Measurements from ENCODE around the gene NRG2.

NRG2 gene

GRCh38 chr5:139984816-139985215, 58.3 kb downstream of the NRG2 start:
- H3K36me3 ChIP-seq (ENCODE audit: insufficient read depth, low read length), result no peaks in the 10 kb centered on the region
- H3K4me3 ChIP-seq (ENCODE audit: low read length), result no peak overlapping the region
- H3K27me3 ChIP-seq (ENCODE audit: insufficient read depth, low read length), result no peaks in the 10 kb centered on the region; the same call in 1 of the 2 replicates
- no peaks in the 10 kb centered on the region for H3K9me3 ChIP-seq (ENCODE audit: insufficient read depth, low read depth, low read length)
- no peak overlapping the region for H3K27ac ChIP-seq (ENCODE audit: low read depth, low read length)
- H3K9ac ChIP-seq (ENCODE audit: low read depth, low read length), result no peak overlapping the region
- WGBS, result 100% methylated on average over 1 of the region's 1 CpG
- peaks cover 24% of the 10 kb centered on the region; the same call in 1 of the 2 replicates for H3K4me1 ChIP-seq (ENCODE audit: insufficient read depth, low read length)

GRCh38 chr5:139982975-139983240, 60.2 kb downstream of the NRG2 start:
- H3K9ac ChIP-seq (ENCODE audit: low read depth, low read length), result no peak overlapping the region
- H3K4me3 ChIP-seq (ENCODE audit: low read length), result no peak overlapping the region
- no peaks in the 10 kb centered on the region for H3K9me3 ChIP-seq (ENCODE audit: insufficient read depth, low read depth, low read length)
- no peaks in the 10 kb centered on the region for H3K36me3 ChIP-seq (ENCODE audit: insufficient read depth, low read length)
- no peaks in the 10 kb centered on the region; the same call in 1 of the 2 replicates for H3K27me3 ChIP-seq (ENCODE audit: insufficient read depth, low read length)
- H3K4me1 ChIP-seq (ENCODE audit: insufficient read depth, low read length), result peaks cover 24% of the 10 kb centered on the region; the same call in 1 of the 2 replicates
- no peak overlapping the region for H3K27ac ChIP-seq (ENCODE audit: low read depth, low read length)

GRCh38 chr5:139982157-139982974, 60.7 kb downstream of the NRG2 start:
- Histone ChIP-seq H3K9me3 (ENCODE audit: insufficient read depth, low read depth, low read length) (no peaks in the 10 kb centered on the region), H3K9ac (ENCODE audit: low read depth, low read length) (no peak overlapping the region), H3K27me3 (ENCODE audit: insufficient read depth, low read length) (no peaks in the 10 kb centered on the region; the same call in 1 of the 2 replicates), H3K27ac (ENCODE audit: low read depth, low read length) (no peak overlapping the region), H3K4me1 (ENCODE audit: insufficient read depth, low read length) (peaks cover 24% of the 10 kb centered on the region; the same call in 1 of the 2 replicates), H3K36me3 (ENCODE audit: insufficient read depth, low read length) (no peaks in the 10 kb centered on the region), H3K4me3 (ENCODE audit: low read length) (no peak overlapping the region)
- 75% methylated on average over 15 of the region's 15 CpGs for WGBS

GRCh38 chr5:139980765-139981164, 62.3 kb downstream of the NRG2 start:
- Histone ChIP-seq H3K4me3 (ENCODE audit: low read length) (no peak overlapping the region), H3K27me3 (ENCODE audit: insufficient read depth, low read length) (no peaks in the 10 kb centered on the region; the same call in 1 of the 2 replicates), H3K9me3 (ENCODE audit: insufficient read depth, low read depth, low read length) (no peaks in the 10 kb centered on the region), H3K36me3 (ENCODE audit: insufficient read depth, low read length) (no peaks in the 10 kb centered on the region), H3K9ac (ENCODE audit: low read depth, low read length) (no peak overlapping the region), H3K27ac (ENCODE audit: low read depth, low read length) (no peak overlapping the region), H3K4me1 (ENCODE audit: insufficient read depth, low read length) (peaks cover 21% of the 10 kb centered on the region; the same call in 1 of the 2 replicates)
- 77% methylated on average over 3 of the region's 3 CpGs for WGBS

- no peak overlapping the region for H3K27ac ChIP-seq (ENCODE audit: low read depth, low read length)
- H3K4me3 ChIP-seq (ENCODE audit: low read length), result no peak overlapping the region
- no peaks in the 10 kb centered on the region for H3K9me3 ChIP-seq (ENCODE audit: insufficient read depth, low read depth, low read length)
- no peaks in the 10 kb centered on the region for H3K36me3 ChIP-seq (ENCODE audit: insufficient read depth, low read length)
- H3K9ac ChIP-seq (ENCODE audit: low read depth, low read length), result no peak overlapping the region
- no peaks in the 10 kb centered on the region; the same call in 1 of the 2 replicates for H3K27me3 ChIP-seq (ENCODE audit: insufficient read depth, low read length)
- 86% methylated on average over 2 of the region's 2 CpGs for WGBS
- H3K4me1 ChIP-seq (ENCODE audit: insufficient read depth, low read length), result peaks cover 17% of the 10 kb centered on the region; the same call in 1 of the 2 replicates
Measured at GRCh38 chr5:139979943-139980342, 63.2 kb downstream of the NRG2 start.

GRCh38 chr5:139979518-139979917, 63.6 kb downstream of the NRG2 start:
- H3K9ac ChIP-seq (ENCODE audit: low read depth, low read length), result no peak overlapping the region
- H3K27me3 ChIP-seq (ENCODE audit: insufficient read depth, low read length), result no peaks in the 10 kb centered on the region; the same call in 1 of the 2 replicates
- H3K36me3 ChIP-seq (ENCODE audit: insufficient read depth, low read length), result no peaks in the 10 kb centered on the region
- no peak overlapping the region for H3K4me3 ChIP-seq (ENCODE audit: low read length)
- H3K4me1 ChIP-seq (ENCODE audit: insufficient read depth, low read length), result peaks cover 17% of the 10 kb centered on the region; the same call in 1 of the 2 replicates
- no peaks in the 10 kb centered on the region for H3K9me3 ChIP-seq (ENCODE audit: insufficient read depth, low read depth, low read length)
- no peak overlapping the region for H3K27ac ChIP-seq (ENCODE audit: low read depth, low read length)
- WGBS, result 92% methylated on average over 3 of the region's 3 CpGs

- no peak overlapping the region for H3K27ac ChIP-seq (ENCODE audit: low read depth, low read length)
- H3K9me3 ChIP-seq (ENCODE audit: insufficient read depth, low read depth, low read length), result no peaks in the 10 kb centered on the region
- H3K27me3 ChIP-seq (ENCODE audit: insufficient read depth, low read length), result no peaks in the 10 kb centered on the region; the same call in 1 of the 2 replicates
- 80% methylated on average over 1 of the region's 1 CpG for WGBS
- H3K4me1 ChIP-seq (ENCODE audit: insufficient read depth, low read length), result no peaks in the 10 kb centered on the region
- no peak overlapping the region for H3K9ac ChIP-seq (ENCODE audit: low read depth, low read length)
- no peak overlapping the region for H3K4me3 ChIP-seq (ENCODE audit: low read length)
- no peaks in the 10 kb centered on the region for H3K36me3 ChIP-seq (ENCODE audit: insufficient read depth, low read length)
Measured at GRCh38 chr5:139976703-139977102, 66.4 kb downstream of the NRG2 start.

- Histone ChIP-seq H3K27ac (ENCODE audit: low read depth, low read length) (no peak overlapping the region), H3K9me3 (ENCODE audit: insufficient read depth, low read depth, low read length) (no peaks in the 10 kb centered on the region), H3K27me3 (ENCODE audit: insufficient read depth, low read length) (peaks cover 3% of the 10 kb centered on the region; the same call in 1 of the 2 replicates), H3K4me1 (ENCODE audit: insufficient read depth, low read length) (no peaks in the 10 kb centered on the region), H3K9ac (ENCODE audit: low read depth, low read length) (no peak overlapping the region), H3K36me3 (ENCODE audit: insufficient read depth, low read length) (no peaks in the 10 kb centered on the region), H3K4me3 (ENCODE audit: low read length) (no peak overlapping the region)
- 64% methylated on average over 1 of the region's 1 CpG for WGBS
Measured at GRCh38 chr5:139975942-139976341, 67.2 kb downstream of the NRG2 start.

- no peaks in the 10 kb centered on the region for H3K36me3 ChIP-seq (ENCODE audit: insufficient read depth, low read length)
- H3K27me3 ChIP-seq (ENCODE audit: insufficient read depth, low read length), result peaks cover 8% of the 10 kb centered on the region; the same call in 1 of the 2 replicates
- H3K27ac ChIP-seq (ENCODE audit: low read depth, low read length), result no peak overlapping the region
- H3K9me3 ChIP-seq (ENCODE audit: insufficient read depth, low read depth, low read length), result no peaks in the 10 kb centered on the region
- H3K4me1 ChIP-seq (ENCODE audit: insufficient read depth, low read length), result no peaks in the 10 kb centered on the region
- 92% methylated on average over 3 of the region's 3 CpGs for WGBS
- H3K4me3 ChIP-seq (ENCODE audit: low read length), result no peak overlapping the region
- no peak overlapping the region for H3K9ac ChIP-seq (ENCODE audit: low read depth, low read length)
Measured at GRCh38 chr5:139975306-139975705, 67.8 kb downstream of the NRG2 start.

- H3K27me3 ChIP-seq (ENCODE audit: insufficient read depth, low read length), result peaks cover 12% of the 10 kb centered on the region
- H3K4me3 ChIP-seq (ENCODE audit: low read length), result no peak overlapping the region
- no peaks in the 10 kb centered on the region for H3K9me3 ChIP-seq (ENCODE audit: insufficient read depth, low read depth, low read length)
- H3K36me3 ChIP-seq (ENCODE audit: insufficient read depth, low read length), result no peaks in the 10 kb centered on the region
- no peak overlapping the region for H3K27ac ChIP-seq (ENCODE audit: low read depth, low read length)
- H3K9ac ChIP-seq (ENCODE audit: low read depth, low read length), result no peak overlapping the region
- H3K4me1 ChIP-seq (ENCODE audit: insufficient read depth, low read length), result no peaks in the 10 kb centered on the region
- WGBS, result 79% methylated on average over 6 of the region's 6 CpGs
Measured at GRCh38 chr5:139974661-139975060, 68.4 kb downstream of the NRG2 start.

- no peak overlapping the region for H3K4me3 ChIP-seq (ENCODE audit: low read length)
- H3K27me3 ChIP-seq (ENCODE audit: insufficient read depth, low read length), result peaks cover 20% of the 10 kb centered on the region
- WGBS, result 89% methylated on average over 3 of the region's 4 CpGs
Measured at GRCh38 chr5:139971202-139971725, 71.8 kb downstream of the NRG2 start.

More at GRCh38 chr5:139971202-139971725, 71.8 kb downstream of the NRG2 start:
- no peaks in the 10 kb centered on the region for H3K4me1 ChIP-seq (ENCODE audit: insufficient read depth, low read length)
- H3K9ac ChIP-seq (ENCODE audit: low read depth, low read length), result no peak overlapping the region
- H3K27ac ChIP-seq (ENCODE audit: low read depth, low read length), result no peak overlapping the region
- no peaks in the 10 kb centered on the region for H3K36me3 ChIP-seq (ENCODE audit: insufficient read depth, low read length)
- H3K9me3 ChIP-seq (ENCODE audit: insufficient read depth, low read depth, low read length), result no peaks in the 10 kb centered on the region

All from HUES64 (cell line).